Transverse colon (tissue), 4 donors: ENCODE measurements around the gene OTOG.

Experiments used
- CTCF ChIP-seq, 5 experiments: fragments of 200-600 bp in 3 of 5; fragments of 450-650 bp in 2 of 5; sonication (generic) in 3 of 5; IDR thresholded peaks; 1 replicate in 2 of 5; 2 replicates in 3 of 5; pipeline ENCODE4 v1.5.1; 2016 to 2017; ENCODE audit warnings: antibody characterized with exemption in 5 of 5, inconsistent platforms in 3 of 5, mild to moderate bottlenecking in 2 of 5, moderate library complexity in 1 of 5
- EP300 ChIP-seq: sonication (generic); formaldehyde crosslinking; IDR thresholded peaks from one replicate; pipeline ENCODE4 v1.6.1; 2017; ENCODE audit warnings: antibody characterized with exemption, low read depth
- POLR2A ChIP-seq: fragments of 450-650 bp; IDR thresholded peaks from one replicate; pipeline ENCODE4 v1.6.1; 2016; ENCODE audit warnings: antibody characterized with exemption, mild to moderate bottlenecking, moderate library complexity
- POLR2AphosphoS5 ChIP-seq, 3 donors: sonication (generic); formaldehyde crosslinking; IDR thresholded peaks; one replicate each; pipeline ENCODE4 v1.6.1; 2016; ENCODE audit warnings: antibody characterized with exemption in 3 of 3

- TF ChIP-seq CTCF (IDR thresholded peaks at IDR 0.05) (no peak), POLR2AphosphoS5 (IDR thresholded peaks at IDR 0.05) (no peak), POLR2A (no peak), EP300 (no peak)
Measured at GRCh38 chr11:17601256-17601671, 54.2 kb downstream of the OTOG start.
